T-helper 2 cell (primary cell): ENCODE measurements around the gene BPTF.
"Not testable (repeated sequence)": the region's sequence is repeated elsewhere in the genome, so short reads cannot be mapped to it uniquely, and the experiment has no call there.

Source experiments
- DNase-seq, 5 experiments: peaks; one replicate each; pipeline versions ENCODE4 v3.0.0 to v3.0.0-alpha.2; 2012 to 2022

Gene BPTF

GRCh38 chr17:67836205-67836987, 11.1 kb downstream of the BPTF start:
- peak in 1 of 5 experiments; percentile 44 for DNase-seq

DNA sequence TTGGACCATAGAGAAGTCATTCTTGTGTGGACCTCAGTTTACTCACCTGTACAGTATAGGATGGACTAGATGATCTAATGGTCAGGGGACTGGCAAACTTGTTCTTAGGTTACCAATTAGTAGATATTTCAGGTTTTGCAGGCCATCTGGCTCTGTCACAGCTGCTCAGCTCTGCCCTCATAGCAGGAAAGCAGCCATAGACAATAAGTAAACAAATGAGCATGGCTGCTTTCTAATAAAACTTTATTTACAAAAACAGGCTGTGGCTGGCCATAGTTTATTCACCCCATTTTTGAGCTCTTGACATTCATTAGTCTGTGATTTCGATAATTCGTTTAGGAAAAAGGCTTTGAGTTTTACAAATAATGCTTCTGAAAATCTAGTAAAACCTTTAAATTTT, 12.7 kb downstream of the BPTF start:
- DNase-seq = no peak

DNA sequence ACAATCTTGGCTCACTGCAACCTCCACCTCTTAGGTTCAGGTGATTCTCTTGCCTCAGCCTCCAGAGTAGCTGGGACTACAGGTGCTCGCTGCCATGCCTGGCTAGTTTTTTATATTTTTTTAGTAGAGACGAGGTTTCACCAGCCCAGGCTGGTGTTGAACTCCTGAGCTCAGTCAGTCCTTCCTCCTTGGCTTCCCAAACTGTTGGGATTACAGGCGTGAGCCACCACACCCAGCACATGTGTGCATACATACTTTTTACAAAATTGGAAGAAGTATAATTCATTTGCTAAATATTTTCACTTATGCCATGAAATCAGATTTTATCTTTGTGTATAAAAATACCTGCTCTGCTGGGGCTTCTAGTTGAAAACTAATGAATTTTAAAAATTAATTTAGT, 13.2 kb downstream of the BPTF start:
- DNase-seq = no peak

GRCh38 chr17:67841992-67842391, 16.7 kb downstream of the BPTF start:
- no peak for DNase-seq

GRCh38 chr17:67842648-67843047, 17.3 kb downstream of the BPTF start:
- no peak for DNase-seq

DNA sequence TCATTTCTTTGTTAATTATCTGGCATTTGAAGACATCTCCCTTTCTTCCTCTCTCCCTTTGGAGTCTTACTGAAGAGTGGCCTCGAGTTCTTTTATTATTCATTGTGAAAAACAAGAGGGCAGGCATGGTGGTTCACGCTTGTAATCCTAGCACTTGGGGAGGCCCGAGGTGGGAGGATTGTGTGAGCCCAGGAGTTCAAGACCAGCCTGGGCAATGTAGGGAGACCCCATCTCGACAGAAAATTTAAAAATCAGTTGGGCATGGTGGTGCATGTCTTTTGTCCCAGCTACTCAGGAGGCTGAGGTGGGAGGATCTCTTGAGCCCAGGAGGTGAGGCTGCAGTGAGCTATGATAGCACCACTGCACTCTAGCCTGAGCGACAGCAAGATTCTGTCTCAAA, 20.1 kb downstream of the BPTF start:
- no peak for DNase-seq

GRCh38 chr17:67848189-67848588, 22.9 kb downstream of the BPTF start:
- not testable (repeated sequence) for DNase-seq

GRCh38 chr17:67848846-67849245, 23.5 kb downstream of the BPTF start:
- DNase-seq = not testable (repeated sequence)

GRCh38 chr17:67850991-67851631, 25.8 kb downstream of the BPTF start:
- no peak for DNase-seq

- DNase-seq = no peak
Observed at GRCh38 chr17:67853703-67854102, 28.4 kb downstream of the BPTF start.

DNA sequence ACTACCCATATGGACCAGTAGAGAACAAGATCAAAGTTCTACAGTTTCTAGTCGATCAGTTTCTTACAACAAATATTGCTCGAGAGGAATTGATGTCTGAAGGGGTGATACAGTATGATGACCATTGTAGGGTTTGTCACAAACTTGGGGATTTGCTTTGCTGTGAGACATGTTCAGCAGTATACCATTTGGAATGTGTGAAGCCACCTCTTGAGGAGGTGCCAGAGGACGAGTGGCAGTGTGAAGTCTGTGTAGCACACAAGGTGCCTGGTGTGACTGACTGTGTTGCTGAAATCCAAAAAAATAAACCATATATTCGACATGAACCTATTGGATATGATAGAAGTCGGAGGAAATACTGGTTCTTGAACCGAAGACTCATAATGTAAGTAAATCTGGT, 29.1 kb downstream of the BPTF start:
- no peak for DNase-seq

- no peak for DNase-seq
Observed at GRCh38 chr17:67855504-67856324, 30.4 kb downstream of the BPTF start.

DNA sequence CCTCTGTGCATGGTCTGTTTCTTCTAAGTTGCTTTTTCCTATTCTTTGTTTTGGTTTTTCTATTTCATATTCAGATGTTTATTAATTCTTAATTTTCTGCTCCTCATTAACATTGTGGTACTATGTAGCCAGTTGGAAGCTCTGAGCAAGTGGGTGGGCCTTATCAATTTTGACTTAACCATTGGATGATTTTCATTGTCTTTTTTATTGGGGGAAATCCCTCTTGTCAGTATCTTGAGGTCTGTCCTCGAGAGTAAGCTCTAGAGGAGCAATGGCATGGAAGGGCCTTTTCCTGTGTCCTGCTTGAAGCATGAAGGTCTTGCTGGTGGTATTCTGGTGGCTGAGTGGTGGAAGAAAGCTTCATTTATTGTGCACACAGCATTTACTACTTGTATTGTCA, 31.1 kb downstream of the BPTF start:
- not testable (repeated sequence) for DNase-seq

DNA sequence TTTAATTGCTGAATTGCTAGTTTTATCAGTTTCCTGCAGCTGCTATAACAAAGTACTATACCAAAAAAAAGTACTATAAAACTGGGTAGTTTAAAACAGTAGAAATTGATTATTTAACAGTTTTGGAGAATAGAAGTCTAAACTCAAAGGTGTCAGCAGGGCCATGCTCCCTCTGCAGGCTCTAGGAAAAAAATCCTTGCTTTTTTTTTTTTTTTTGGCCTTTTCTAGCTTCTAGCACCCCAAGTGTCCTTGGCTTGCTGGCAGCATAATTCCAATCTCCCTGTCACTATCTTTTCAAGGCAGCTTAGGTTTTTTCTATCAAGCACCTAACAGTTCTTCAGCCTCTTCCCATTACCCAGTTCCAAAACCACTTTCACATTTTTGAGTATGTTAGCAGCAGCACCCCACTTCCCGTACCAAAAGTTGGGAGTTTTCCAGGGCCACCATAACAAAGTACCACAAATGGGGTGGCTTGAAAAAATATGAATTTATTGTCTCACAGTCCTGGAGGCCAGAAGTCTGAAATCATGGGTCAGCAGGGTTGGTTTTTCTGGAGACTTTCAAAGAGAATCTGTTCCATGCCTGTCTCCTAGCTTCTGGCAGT, 37.4 kb downstream of the BPTF start:
- no peak for DNase-seq

GRCh38 chr17:67863624-67864247, 38.4 kb downstream of the BPTF start:
- DNase-seq = peak in 1 of 5 experiments; percentile 31

GRCh38 chr17:67865438-67865837, 40.1 kb downstream of the BPTF start:
- no peak for DNase-seq

GRCh38 chr17:67867591-67867990, 42.3 kb downstream of the BPTF start:
- peak in 1 of 5 experiments; percentile 10 for DNase-seq

DNA sequence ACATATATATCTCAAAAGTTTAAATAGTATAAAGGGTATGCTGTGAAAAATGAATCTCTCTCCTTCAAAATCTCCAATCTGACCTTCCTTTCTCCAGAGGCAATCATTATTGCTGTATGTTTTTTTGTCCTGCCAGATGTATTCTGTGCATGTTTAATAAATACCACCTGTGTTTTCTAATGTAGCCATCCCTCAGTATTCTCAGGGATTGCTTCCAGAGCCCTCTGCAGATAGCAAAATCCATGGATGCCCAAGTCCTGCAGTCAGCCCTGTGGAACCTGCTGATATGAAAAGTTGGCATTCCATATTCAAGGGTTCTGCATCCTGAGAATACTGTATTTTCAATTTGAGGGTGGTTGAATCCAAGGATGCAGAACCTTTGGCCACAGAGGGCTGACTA, 42.9 kb downstream of the BPTF start:
- DNase-seq = no peak

DNA sequence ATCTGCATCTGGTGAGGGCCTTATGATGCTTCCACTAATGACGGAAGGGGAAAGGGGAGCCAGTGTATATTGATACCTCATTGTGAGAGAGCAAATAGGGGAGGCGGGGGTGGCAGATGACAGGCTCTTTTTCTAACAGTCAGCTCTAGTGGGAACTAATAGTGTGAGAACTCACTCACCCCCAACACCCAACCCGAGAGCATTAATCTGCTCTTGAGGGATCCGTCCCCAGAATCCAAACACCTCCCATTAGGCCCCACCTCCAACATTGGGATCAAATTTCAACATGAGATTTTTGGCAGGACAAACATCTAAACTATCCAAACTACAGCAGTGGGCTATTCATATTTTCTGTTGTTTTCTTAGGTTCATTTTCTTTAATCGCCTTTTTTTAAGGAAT, 54.4 kb downstream of the BPTF start:
- DNase-seq = no peak

- no peak for DNase-seq
Observed at GRCh38 chr17:67881083-67881482, 55.8 kb downstream of the BPTF start.

GRCh38 chr17:67884741-67885140, 59.4 kb downstream of the BPTF start:
- DNase-seq = no peak

DNA sequence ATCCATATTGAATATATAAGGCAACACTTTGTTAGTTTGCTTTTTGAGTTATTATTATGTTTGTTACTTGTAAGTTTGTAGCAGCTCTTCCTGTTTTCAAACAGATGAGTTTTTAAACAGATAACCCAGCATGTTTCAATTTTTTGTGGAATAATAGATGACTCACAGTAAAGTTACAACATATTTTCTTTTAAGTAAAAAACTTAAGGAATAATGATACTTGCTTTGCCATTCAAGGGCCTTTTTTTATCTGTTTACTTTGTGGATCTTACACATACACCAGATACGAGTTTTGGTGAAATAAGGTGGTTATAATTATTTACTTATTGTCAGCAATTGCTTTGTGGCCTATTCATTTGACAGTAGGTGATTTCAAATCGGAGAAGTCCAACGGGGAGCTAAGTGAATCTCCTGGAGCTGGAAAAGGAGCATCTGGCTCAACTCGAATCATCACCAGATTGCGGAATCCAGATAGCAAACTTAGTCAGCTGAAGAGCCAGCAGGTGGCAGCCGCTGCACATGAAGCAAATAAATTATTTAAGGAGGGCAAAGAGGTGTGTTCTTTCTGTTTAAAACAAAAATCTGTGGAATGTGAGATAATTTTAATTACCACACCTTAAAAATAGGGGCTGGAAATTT, 66.3 kb downstream of the BPTF start:
- DNase-seq = no peak
